Natural killer cell (primary cell): Measurements from ENCODE around the gene ALG14. TPM values are rescaled to one million over a fixed set of nuclear protein-coding genes. Genes with fewer than 3 reads are reported as not detected.
"Not testable (repeated sequence)": the region's sequence is repeated elsewhere in the genome, so short reads cannot be mapped to it uniquely, and the experiment has no call there.

ENCODE experiments used
- ATAC-seq, 3 donors: fragments of 150-1000 bp in 2 of 3; fragments of 200-7000 bp in 1 of 3; cut with Tn5 transposase; 1 replicate in 1 of 3; 2 replicates in 2 of 3; pipeline ENCODE4 v1.10.0; 2021; ENCODE audit warnings: mild to moderate bottlenecking in 2 of 3, moderate library complexity in 2 of 3
- DNase-seq, 2 donors: peaks; one replicate each; pipeline versions ENCODE4 v3.0.0 to v3.0.0-alpha.2; 2013 to 2021; ENCODE audit warnings: mixed read lengths in 1 of 2
- H3K27ac ChIP-seq: one replicate; pipeline ENCODE4 v1.5.1; 2013; ENCODE audit warnings: mild to moderate bottlenecking, low read length
- H3K27me3 ChIP-seq: one replicate; pipeline ENCODE4 v1.6.1; 2013; ENCODE audit warnings: low read length; ENCODE audit not compliant: control insufficient read depth, insufficient read depth
- H3K36me3 ChIP-seq: one replicate; pipeline ENCODE4 v1.6.1; 2013; ENCODE audit warnings: low read length; ENCODE audit not compliant: control insufficient read depth, insufficient read depth
- H3K4me1 ChIP-seq: one replicate; pipeline ENCODE4 v1.6.1; 2013; ENCODE audit warnings: low read length; ENCODE audit not compliant: control insufficient read depth, insufficient read depth
- H3K4me3 ChIP-seq: one replicate; pipeline ENCODE4 v1.5.1; 2013; ENCODE audit warnings: low read length
- H3K9me3 ChIP-seq: one replicate; pipeline ENCODE4 v1.6.1; 2013; ENCODE audit warnings: low read length; ENCODE audit not compliant: control insufficient read depth, insufficient read depth
- H3K27ac Mint-ChIP-seq, 2 donors: one replicate each; pipeline ENCODE4 v1.8.0; 2022; ENCODE audit warnings: mild to moderate bottlenecking in 2 of 2, mixed read lengths in 2 of 2, moderate library complexity in 1 of 2
- H3K27me3 Mint-ChIP-seq, 2 donors: one replicate each; pipeline ENCODE4 v1.8.0; 2022; ENCODE audit warnings: low read depth in 2 of 2, mixed read lengths in 2 of 2
- H3K36me3 Mint-ChIP-seq: one replicate; pipeline ENCODE4 v1.8.0; 2022; ENCODE audit warnings: mixed read lengths
- H3K4me1 Mint-ChIP-seq, 2 donors: one replicate each; pipeline ENCODE4 v1.8.0; 2022; ENCODE audit warnings: mixed read lengths in 2 of 2
- H3K4me3 Mint-ChIP-seq: one replicate; pipeline ENCODE4 v1.8.0; 2022; ENCODE audit warnings: mild to moderate bottlenecking, moderate library complexity, mixed read lengths
- H3K9me3 Mint-ChIP-seq, 2 donors: one replicate each; pipeline ENCODE4 v1.8.0; 2022; ENCODE audit warnings: mixed read lengths in 2 of 2
- WGBS: methylation state at CpG from one replicate; pipeline ENCODE4 v1.1.7; 2013; ENCODE audit warnings: missing lambda C conversion rate; ENCODE audit not compliant: insufficient coverage; 5-methylcytosine and 5-hydroxymethylcytosine counted together
- intact Hi-C: fragments of 100-400 bp; cut with micrococcal nuclease; formaldehyde crosslinking; loops from one replicate; pipeline ENCODE4 v1.14.2; 2022
- total RNA-seq, 4 donors: library from RNA; stranded (reverse); fragments of 120-200 nt in 1 of 4; gene quantifications; one replicate each; pipeline versions ENCODE4 v1.2.3 to v1.2.4, GENCODE V29; 2013 to 2022
- TF ChIP-seq, protein P1 (sequence below): fragments of 200-600 bp; IDR thresholded peaks from one replicate; pipeline ENCODE4 v1.8.0; 2022; ENCODE audit warnings: antibody characterized with exemption

The ALG14 gene
- total RNA-seq, 3 donors from 2014 or later (not counting 1 experiment from before 2014, with no cell fraction given), result 0.48 to 2.3 (median 1.1) TPM

DNA sequence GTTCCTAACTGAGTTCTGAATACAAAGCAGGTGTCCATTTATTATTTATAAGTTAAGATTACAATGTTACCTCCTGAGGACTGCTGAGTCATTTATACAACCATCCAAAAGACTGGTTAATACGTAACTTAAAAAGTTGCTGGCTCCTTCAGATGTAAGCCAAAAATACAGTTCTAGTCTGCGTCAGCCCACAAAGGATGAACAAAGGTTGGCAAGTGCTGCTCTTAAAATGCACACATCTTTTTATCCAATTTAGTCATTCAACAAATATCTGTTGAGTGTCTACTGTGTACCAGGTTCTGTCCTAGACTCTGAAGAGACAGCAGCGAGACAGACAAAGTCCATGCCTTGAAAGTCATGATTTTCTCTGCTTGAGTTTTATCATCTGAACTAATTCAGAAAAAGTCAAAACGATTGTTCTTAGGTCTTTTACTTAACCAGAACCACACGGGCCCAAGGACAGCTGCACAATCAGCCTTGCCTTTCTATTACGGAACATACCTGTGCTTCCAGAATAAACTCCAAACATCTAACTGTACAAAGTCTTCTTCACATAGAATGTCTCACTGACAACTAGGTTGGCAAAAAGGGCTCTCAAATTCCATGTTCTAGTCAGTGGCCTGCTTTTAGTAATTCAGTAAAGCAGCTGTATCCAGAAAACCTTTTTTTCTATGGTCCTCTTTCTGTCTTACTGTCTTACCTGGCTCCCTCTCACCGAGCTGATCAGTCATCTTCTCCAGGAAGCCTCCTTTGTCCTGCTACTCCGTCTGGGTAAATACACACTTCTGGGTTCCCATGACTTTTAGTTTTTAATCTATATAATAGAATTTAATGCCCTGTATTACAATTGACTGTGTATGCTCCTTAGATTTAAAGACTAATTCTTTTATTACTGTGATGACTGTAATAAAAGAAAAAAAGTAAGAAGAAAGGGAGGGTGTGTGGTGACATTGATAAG, 130.3 kb downstream of the ALG14 start:
- no peaks in the 10 kb centered on the region for H3K9me3 ChIP-seq
- TF ChIP-seq, protein P1, sequence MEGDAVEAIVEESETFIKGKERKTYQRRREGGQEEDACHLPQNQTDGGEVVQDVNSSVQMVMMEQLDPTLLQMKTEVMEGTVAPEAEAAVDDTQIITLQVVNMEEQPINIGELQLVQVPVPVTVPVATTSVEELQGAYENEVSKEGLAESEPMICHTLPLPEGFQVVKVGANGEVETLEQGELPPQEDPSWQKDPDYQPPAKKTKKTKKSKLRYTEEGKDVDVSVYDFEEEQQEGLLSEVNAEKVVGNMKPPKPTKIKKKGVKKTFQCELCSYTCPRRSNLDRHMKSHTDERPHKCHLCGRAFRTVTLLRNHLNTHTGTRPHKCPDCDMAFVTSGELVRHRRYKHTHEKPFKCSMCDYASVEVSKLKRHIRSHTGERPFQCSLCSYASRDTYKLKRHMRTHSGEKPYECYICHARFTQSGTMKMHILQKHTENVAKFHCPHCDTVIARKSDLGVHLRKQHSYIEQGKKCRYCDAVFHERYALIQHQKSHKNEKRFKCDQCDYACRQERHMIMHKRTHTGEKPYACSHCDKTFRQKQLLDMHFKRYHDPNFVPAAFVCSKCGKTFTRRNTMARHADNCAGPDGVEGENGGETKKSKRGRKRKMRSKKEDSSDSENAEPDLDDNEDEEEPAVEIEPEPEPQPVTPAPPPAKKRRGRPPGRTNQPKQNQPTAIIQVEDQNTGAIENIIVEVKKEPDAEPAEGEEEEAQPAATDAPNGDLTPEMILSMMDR, result no peak
- H3K4me1 ChIP-seq, result no peaks in the 10 kb centered on the region
- intact Hi-C loops, result no loop called here
- Mint-ChIP-seq H3K4me1 (no peaks in the 10 kb centered on the region), H3K27me3 (peaks cover 10 to 25% of the 10 kb centered on the region in 2 donors), H3K36me3 (no peaks in the 10 kb centered on the region), H3K27ac (no peak overlapping the region), H3K4me3 (no peak overlapping the region), H3K9me3 (no peaks in the 10 kb centered on the region)
- DNase-seq (no peak), ATAC-seq (no peak)
- no peaks in the 10 kb centered on the region for H3K36me3 ChIP-seq
- no peaks in the 10 kb centered on the region for H3K27me3 ChIP-seq
- WGBS, result 83% methylated on average over 7 of the region's 8 CpGs
- no peak overlapping the region for H3K27ac ChIP-seq
- no peak overlapping the region for H3K4me3 ChIP-seq

DNA sequence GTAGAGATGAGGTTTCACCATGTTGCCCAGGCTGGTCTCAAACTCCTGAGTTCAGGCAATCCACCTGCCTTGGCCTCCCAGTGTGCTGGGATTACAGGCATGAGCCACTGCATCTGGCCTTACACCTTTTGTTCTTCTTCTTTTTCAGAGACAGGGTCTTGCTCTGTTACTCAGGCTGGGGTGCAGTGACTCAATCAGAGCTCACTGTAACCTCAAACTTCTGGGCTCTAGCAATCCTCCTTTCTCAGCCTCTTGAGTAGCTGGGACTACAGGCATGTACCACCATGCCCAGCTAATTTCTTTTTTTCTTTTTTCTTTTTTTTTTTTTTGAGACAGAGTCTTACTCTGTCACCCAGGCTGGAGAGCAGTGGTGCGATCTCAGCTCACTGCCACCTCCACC, 131.3 kb downstream of the ALG14 start:
- H3K4me1 Mint-ChIP-seq, H3K4me3 Mint-ChIP-seq, H3K27ac ChIP-seq, ATAC-seq, DNase-seq, H3K9me3 ChIP-seq, intact Hi-C loops, H3K4me3 ChIP-seq, H3K27me3 ChIP-seq, H3K9me3 Mint-ChIP-seq, H3K36me3 Mint-ChIP-seq, H3K36me3 ChIP-seq, H3K27ac Mint-ChIP-seq, H3K4me1 ChIP-seq: not testable (repeated sequence)
- H3K27me3 Mint-ChIP-seq, result peaks cover 10 to 25% of the 10 kb centered on the region in 2 donors
- WGBS, result 86% methylated on average over 1 of the region's 1 CpG

DNA sequence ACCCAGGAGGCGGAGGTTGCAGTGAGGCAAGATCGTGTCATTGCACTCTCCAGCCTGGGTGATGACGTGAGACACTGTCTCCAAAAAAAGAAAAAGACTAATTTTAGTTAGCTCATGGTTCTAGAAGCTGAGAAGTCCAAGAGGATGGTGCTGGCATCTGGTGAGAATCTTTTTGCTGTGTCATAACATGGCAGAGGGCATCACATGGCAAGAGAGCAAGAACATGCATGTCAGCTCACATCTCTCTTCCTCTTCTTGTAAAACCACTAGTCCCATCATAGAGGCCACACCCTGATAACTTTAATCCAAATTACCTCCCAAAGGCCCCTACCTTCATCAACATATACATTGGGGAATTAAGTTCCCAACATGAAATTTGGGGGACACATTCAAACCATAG, 132.0 kb downstream of the ALG14 start:
- DNase-seq (no peak), ATAC-seq (no peak)
- H3K36me3 Mint-ChIP-seq, result no peaks in the 10 kb centered on the region
- Histone ChIP-seq H3K4me3 (no peak overlapping the region), H3K4me1 (no peaks in the 10 kb centered on the region), H3K27ac (no peak overlapping the region), H3K27me3 (no peaks in the 10 kb centered on the region), H3K9me3 (no peaks in the 10 kb centered on the region), H3K36me3 (no peaks in the 10 kb centered on the region)
- WGBS, result 93% methylated on average over 3 of the region's 3 CpGs
- TF ChIP-seq, protein P1, result no peak
- intact Hi-C loops, result no loop called here
- H3K4me1 Mint-ChIP-seq, result no peaks in the 10 kb centered on the region
- peaks cover 15 to 25% of the 10 kb centered on the region in 2 donors for H3K27me3 Mint-ChIP-seq
- no peaks in the 10 kb centered on the region for H3K9me3 Mint-ChIP-seq
- no peak overlapping the region for H3K4me3 Mint-ChIP-seq
- H3K27ac Mint-ChIP-seq, result no peak overlapping the region

DNA sequence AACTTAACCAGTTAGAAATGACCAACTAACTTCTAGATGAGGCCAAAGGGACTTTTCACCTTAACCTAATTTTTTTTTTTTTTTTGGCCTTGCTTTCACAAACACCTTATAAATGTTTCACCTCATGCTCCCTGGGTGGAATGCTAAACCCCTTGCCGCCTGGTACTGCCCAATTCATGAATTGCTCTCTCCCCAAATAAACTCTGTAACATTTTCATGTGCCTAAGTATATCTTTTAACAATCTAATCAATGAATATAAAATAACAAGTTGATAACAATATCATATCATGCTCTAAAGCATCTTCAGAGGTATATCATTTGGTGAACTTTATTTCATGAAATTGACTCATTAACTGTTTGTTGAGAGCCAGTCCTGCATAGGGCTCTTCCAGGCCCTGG, 134.9 kb downstream of the ALG14 start:
- Mint-ChIP-seq H3K9me3 (no peaks in the 10 kb centered on the region), H3K36me3 (no peaks in the 10 kb centered on the region), H3K27ac (no peak overlapping the region), H3K4me3 (no peak overlapping the region), H3K4me1 (no peaks in the 10 kb centered on the region), H3K27me3 (peaks cover 14 to 18% of the 10 kb centered on the region in 2 donors)
- Histone ChIP-seq H3K4me3 (no peak overlapping the region), H3K36me3 (no peaks in the 10 kb centered on the region), H3K27me3 (no peaks in the 10 kb centered on the region), H3K9me3 (no peaks in the 10 kb centered on the region), H3K4me1 (no peaks in the 10 kb centered on the region), H3K27ac (no peak overlapping the region)
- TF ChIP-seq, protein P1, result no peak
- intact Hi-C loops, result no loop called here
- DNase-seq, result no peak
- WGBS, result 15% methylated on average over 1 of the region's 1 CpG
- no peak for ATAC-seq
